ENCODE results near the gene POLD4.

POLD4 gene

DNA sequence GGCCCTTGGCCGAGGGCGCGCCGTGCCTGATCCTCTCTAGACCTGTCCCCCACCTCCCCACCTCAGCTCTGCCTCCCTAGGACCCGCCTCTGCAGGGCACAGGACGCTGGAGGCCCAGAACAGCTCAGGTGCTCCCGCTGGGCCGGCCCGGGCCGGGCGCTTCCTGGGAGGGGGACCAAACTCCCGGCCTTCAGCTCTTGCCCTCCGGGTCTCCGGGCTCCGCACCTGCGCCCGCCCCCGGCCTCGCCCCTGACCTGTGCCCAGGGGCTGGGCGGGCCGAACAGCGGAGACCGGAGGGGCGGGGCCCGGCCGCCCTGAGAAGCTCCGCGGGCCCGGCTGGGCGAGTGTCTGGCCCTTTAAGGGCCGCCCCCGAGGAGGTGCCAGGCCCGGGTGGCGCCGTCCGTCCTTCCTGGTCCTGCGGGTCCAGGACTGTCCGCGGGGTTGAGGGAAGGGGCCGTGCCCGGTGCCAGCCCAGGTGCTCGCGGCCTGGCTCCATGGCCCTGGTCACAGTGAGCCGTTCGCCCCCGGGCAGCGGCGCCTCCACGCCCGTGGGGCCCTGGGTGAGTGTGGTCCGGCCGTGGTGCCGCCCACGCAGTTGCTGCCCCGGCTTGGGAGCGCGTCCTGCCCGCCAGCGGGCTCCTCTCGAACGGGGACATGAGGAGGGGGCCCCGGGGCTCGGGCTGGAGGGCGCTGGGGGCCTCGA is 50.1 kb downstream of the POLD4 start, which contains the start of gene SSH3:
SSH3 (plus strand) TSS at position 399 of the 703 bp plus-strand sequence; CDS start at position 495, 96 bp downstream.
- in situ Hi-C loops (cut with MboI; ENCODE audit: low sequenced_read_pairs) = no loop called here

DNA sequence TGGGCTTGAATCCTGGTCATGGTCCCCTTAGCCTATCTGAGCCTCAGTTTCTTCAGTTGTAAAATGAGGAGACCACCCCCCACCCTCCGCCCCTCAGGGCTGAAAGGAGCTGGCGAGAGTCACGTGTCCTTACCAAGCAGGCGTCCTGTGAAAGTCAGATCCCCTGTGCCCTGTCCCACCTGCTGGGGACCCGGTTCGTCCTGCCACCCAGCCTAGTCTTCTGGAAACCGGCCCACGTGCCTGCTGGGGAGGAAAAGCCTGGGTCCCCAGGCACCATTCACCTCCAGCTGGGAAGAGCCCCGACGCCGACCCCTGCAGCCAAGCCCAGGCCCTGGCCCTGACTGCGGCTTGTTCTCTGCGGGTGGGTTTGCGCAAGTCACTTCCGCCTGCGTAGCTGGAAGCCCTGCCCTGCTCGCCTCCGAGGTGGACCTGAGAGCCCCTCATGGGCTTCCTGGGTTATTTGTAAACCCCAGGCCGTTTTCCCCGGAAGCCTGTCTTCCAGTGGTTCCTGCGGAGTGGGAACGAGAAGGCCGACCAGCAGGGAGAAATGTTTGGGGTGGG is 50.7 kb downstream of the POLD4 start:
- in situ Hi-C loops (cut with MboI; ENCODE audit: low sequenced_read_pairs) = no loop called here

DNA sequence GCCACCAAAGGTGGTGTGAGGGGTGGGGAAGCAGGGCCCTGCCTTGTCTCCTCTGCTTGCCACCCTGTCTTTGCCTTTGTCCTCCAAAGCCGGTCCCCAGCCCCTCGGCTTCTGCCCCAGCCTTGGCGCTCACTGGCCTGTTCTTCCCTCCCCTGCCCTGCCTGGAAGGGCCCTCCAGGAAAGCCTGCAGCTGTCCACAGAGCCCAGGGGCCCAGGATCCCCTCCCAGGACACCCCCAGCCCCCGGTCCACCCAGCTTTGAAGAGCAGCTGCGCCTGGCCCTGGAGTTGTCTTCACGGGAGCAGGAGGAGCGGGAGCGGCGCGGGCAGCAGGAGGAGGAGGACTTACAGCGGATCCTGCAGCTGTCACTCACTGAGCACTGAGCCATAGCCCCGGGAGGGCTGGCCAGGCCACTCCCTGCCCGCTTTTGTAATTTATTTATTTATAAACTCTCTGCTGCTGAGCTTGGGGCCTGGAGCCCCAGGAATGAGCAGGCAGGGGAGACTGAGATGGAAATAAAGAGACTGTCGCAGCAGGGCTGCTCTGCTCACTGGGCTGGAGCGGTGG is 51.3 kb downstream of the POLD4 start:
- in situ Hi-C loops (cut with MboI; ENCODE audit: low sequenced_read_pairs) = no loop called here

DNA sequence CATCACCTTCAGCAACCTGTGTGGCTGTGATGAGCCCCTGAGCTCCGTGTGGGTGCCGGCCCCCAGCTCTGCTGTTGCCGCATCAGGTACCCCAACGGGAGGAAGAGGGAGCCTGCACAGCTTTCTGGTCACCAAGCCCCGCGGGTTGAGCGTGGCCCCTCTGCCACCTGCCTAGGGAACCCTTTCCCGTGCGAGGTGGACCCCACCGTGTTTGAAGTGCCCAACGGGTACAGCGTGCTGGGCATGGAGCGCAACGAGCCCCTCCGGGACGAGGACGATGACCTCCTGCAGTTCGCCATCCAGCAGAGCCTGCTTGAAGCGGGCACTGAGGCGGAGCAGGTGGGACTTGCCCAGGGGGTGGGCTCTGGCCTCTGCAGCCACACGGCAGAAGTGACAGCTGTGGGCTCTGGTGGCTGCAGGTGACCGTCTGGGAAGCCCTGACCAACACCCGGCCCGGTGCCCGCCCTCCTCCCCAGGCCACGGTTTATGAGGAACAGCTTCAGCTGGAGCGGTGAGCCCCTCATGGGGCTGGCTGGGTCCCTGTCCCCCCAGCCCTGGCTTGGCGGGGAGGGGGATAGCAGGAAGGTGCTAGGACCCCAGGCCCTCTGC is 51.9 kb downstream of the POLD4 start:
- in situ Hi-C loops (cut with MboI; ENCODE audit: low sequenced_read_pairs) = no loop called here
